ENCODE data around the gene NMNAT2. TPM values are rescaled to one million over a fixed set of nuclear protein-coding genes. Genes with fewer than 3 reads are reported as not detected.

Gene NMNAT2
- total RNA-seq: under 1 TPM; 0.30 to 0.61 (median 0.43) TPM
- polyA plus RNA-seq: under 1 TPM; 0.04 to 0.38 (median 0.13) TPM
- long read RNA-seq, donor 1: 0 reads
- long read RNA-seq, donor 2: 0 reads

DNA sequence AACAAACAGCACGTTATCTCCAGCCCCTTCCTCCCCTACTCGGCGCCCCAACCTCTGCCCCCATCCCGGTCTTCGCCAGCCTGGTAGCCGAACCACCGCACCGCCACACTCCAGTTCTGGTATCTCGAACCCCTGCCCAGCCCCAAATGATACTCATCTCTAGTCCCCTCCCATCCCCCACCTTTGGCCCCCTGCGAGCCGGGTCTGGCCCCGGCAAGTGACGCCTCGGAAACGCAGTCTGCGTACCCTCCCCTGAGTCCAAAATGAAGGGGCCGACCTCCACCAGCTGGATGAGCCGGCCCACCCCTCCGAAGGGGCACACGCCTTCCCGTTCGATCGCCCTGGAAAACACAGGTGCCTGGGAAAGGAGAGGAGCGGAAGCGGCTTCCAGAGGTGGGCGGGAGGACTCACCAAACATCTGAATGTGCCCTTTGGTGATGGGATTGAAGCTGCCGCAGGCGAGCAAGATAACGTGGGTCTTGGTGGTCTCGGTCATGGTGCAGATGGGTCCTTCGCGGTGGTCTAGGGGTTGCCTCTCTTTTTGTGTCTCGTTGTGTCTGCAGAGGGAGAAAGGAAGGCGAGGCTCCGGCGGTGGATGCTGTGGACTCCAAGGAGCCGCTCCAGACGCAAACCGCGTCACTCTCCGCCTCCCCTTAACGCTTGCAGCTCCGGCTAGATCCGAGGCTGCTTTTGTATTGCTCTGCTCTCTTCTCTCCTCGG is at the start of gene NMNAT2:
NMNAT2 (minus strand) TSS at position 609 of the 720 bp plus-strand sequence; CDS start at position 496, 113 bp downstream.
- H3K27ac ChIP-seq: no peak within 1 kb of the TSS

DNA sequence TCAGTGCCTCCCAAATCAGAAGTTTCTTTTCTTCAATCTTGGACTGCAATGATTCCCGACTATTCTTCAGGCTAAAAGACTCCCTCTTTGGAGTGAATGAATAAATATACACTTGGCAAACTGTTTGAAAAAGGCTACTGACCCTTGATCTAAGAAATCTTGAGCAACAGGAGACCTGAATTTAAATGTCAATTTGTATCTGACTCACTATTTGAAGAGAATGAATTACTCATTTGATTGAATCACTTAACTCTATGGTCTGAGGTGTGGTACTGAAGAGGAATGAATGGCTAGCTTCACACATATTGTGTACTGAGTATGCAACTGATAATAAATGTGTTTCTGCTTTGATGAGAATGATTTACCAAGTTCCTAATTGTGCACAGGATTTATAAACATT is 49.5 kb upstream of the NMNAT2 start:
- H3K4me1 ChIP-seq: peaks cover 4% of the 10 kb centered on the region
- DNase-seq (no peak), ATAC-seq (no peak)
- no peaks in the 10 kb centered on the region for H3K27me3 ChIP-seq (ENCODE audit: insufficient read depth in 3 of 3, low read length in 2 of 3)
- no peak overlapping the region for H3K4me3 ChIP-seq
- H3K9me3 ChIP-seq: no peaks in the 10 kb centered on the region
- intact Hi-C loops (cut with DNase I): loop anchor here in 1 of 2 donors (2.0 to 10.0 kb wide), 2 partner anchors 79 to 183 kb away; no protein-coding TSS in a partner anchor
- no peaks in the 10 kb centered on the region for H3K36me3 ChIP-seq (ENCODE audit: insufficient read depth in 1 of 2, low read depth in 1 of 2)
- TF ChIP-seq, protein P1, sequence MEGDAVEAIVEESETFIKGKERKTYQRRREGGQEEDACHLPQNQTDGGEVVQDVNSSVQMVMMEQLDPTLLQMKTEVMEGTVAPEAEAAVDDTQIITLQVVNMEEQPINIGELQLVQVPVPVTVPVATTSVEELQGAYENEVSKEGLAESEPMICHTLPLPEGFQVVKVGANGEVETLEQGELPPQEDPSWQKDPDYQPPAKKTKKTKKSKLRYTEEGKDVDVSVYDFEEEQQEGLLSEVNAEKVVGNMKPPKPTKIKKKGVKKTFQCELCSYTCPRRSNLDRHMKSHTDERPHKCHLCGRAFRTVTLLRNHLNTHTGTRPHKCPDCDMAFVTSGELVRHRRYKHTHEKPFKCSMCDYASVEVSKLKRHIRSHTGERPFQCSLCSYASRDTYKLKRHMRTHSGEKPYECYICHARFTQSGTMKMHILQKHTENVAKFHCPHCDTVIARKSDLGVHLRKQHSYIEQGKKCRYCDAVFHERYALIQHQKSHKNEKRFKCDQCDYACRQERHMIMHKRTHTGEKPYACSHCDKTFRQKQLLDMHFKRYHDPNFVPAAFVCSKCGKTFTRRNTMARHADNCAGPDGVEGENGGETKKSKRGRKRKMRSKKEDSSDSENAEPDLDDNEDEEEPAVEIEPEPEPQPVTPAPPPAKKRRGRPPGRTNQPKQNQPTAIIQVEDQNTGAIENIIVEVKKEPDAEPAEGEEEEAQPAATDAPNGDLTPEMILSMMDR (IDR thresholded peaks at IDR 0.05): no peak
- no peak overlapping the region for H3K27ac ChIP-seq
- WGBS, 3 donors: 83 to 88% (median 87%) methylated on average over 1 of the region's 1 CpG

More for the DNA sequence above, at the start of gene NMNAT2:
- DNase-seq: peak; percentile 14 to 50
- H3K27me3 ChIP-seq (ENCODE audit: insufficient read depth in 3 of 3, low read length in 2 of 3): peaks cover 2 to 78% (median 16%) of the 10 kb centered on the region in 3 donors
- TF ChIP-seq, protein P1 (IDR thresholded peaks at IDR 0.05): no peak
- no peak for ATAC-seq
- H3K36me3 ChIP-seq (ENCODE audit: insufficient read depth in 1 of 2, low read depth in 1 of 2): no peaks in the 10 kb centered on the region
- H3K4me3 ChIP-seq: peak within 1 kb of the TSS; percentile 57
- 1 to 2% (median 2%) methylated on average over 41 to 45 of the region's 45 CpGs for WGBS, 3 donors
- intact Hi-C loops (cut with DNase I): no loop called here
- H3K4me1 ChIP-seq: peaks cover 10% of the 10 kb centered on the region
- H3K9me3 ChIP-seq: no peaks in the 10 kb centered on the region

DNA sequence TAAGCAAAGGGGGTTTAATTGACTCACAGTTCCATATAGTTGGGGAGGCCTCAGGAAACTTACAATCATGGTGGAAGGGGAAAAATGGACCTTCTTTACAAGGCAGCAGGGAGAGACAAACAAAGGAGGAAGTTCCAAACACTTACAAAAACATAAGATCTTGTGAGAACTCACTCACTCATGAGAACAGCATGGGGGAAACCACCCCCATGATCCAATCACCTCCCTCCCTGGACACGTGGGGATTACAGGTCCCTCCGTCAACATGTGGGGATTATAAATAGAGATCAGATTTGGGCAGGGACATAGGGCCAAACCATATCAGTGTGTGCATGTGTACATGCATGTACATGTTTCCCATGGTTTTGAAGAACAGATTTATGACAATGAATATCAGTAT is 48.6 kb upstream of the NMNAT2 start:
- no peaks in the 10 kb centered on the region for H3K9me3 ChIP-seq
- no peak overlapping the region for H3K4me3 ChIP-seq
- H3K36me3 ChIP-seq (ENCODE audit: insufficient read depth in 1 of 2, low read depth in 1 of 2): no peaks in the 10 kb centered on the region
- ATAC-seq (no peak), DNase-seq (no peak)
- H3K4me1 ChIP-seq: peaks cover 4% of the 10 kb centered on the region
- TF ChIP-seq, protein P1 (IDR thresholded peaks at IDR 0.05): no peak
- WGBS, 3 donors: 40 to 54% (median 49%) methylated on average over 2 of the region's 2 CpGs
- no peak overlapping the region for H3K27ac ChIP-seq
- intact Hi-C loops (cut with DNase I): loop anchor here in 1 of 2 donors (10.0 kb wide), 1 partner anchor 182 kb away; no protein-coding TSS in a partner anchor
- no peaks in the 10 kb centered on the region for H3K27me3 ChIP-seq (ENCODE audit: insufficient read depth in 3 of 3, low read length in 2 of 3)

DNA sequence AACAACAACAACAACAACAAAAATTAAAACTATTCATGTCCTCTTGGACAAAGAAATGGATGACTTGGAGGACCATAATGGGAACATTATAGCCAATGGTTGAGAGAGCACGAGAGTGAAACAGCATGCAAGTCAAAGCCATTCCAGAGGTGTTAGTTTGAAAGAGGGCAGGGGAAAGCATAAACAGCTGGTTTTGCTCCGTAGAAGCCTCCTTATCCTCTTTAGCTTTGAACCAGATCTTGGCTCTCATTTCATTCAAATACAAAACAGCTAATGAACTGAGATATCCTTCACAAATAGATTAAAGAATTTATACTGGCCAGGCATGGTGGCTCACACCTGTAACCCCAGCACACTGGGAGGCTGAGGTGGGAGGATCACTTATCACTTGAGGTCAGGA is 45.4 kb upstream of the NMNAT2 start:
- no peak overlapping the region for H3K27ac ChIP-seq
- 51 to 57% (median 54%) methylated on average over 2 of the region's 2 CpGs for WGBS, 3 donors
- DNase-seq (no peak), ATAC-seq (no peak)
- peaks cover 0 to 6% (median 0%) of the 10 kb centered on the region in 3 donors for H3K27me3 ChIP-seq (ENCODE audit: insufficient read depth in 3 of 3, low read length in 2 of 3)
- H3K9me3 ChIP-seq: no peaks in the 10 kb centered on the region
- TF ChIP-seq, protein P1 (IDR thresholded peaks at IDR 0.05): no peak
- H3K4me1 ChIP-seq: no peaks in the 10 kb centered on the region
- intact Hi-C loops (cut with DNase I): loop anchor here in 1 of 2 donors (10.0 kb wide), 1 partner anchor 179 kb away; no protein-coding TSS in a partner anchor
- no peaks in the 10 kb centered on the region for H3K36me3 ChIP-seq (ENCODE audit: insufficient read depth in 1 of 2, low read depth in 1 of 2)
- H3K4me3 ChIP-seq: no peak overlapping the region
